Renal cortical epithelial cell (primary cell): ENCODE measurements around the gene TMEM144. TPM values are rescaled to one million over a fixed set of nuclear protein-coding genes. Genes with fewer than 3 reads are reported as not detected.
A peak's percentile ranks its signal among the peaks of the same experiment; 100 is the strongest.
"Not testable (repeated sequence)": the region's sequence is repeated elsewhere in the genome, so short reads cannot be mapped to it uniquely, and the experiment has no call there.

Experiments
- DNase-seq: peaks from one replicate; pipeline ENCODE4 v3.0.0-alpha.2; 2011; ENCODE audit warnings: low read depth
- total RNA-seq: library from RNA; depleted of rRNA; stranded (reverse); fragments of >200 nt; gene quantifications from 2 replicates; pipeline ENCODE4 v1.2.3, GENCODE V29; 2014

Gene TMEM144
- total RNA-seq, 1 donor from 2014 or later = 8.5 TPM

GRCh38 chr4:158236304-158237030, 26.2 kb downstream of the TMEM144 start:
- DNase-seq = no peak

GRCh38 chr4:158238575-158238974, 28.3 kb downstream of the TMEM144 start:
- DNase-seq = no peak

GRCh38 chr4:158239196-158239595, 28.9 kb downstream of the TMEM144 start:
- no peak for DNase-seq

- no peak for DNase-seq
Observed at GRCh38 chr4:158243071-158243470, 32.8 kb downstream of the TMEM144 start.

GRCh38 chr4:158250321-158250720, 40.0 kb downstream of the TMEM144 start:
- no peak for DNase-seq

- peak; percentile 45 for DNase-seq
Observed at GRCh38 chr4:158253350-158253980, 43.2 kb downstream of the TMEM144 start.

GRCh38 chr4:158254292-158254691, 44.0 kb downstream of the TMEM144 start:
- no peak for DNase-seq

- DNase-seq = peak; percentile 46
Observed at GRCh38 chr4:158255727-158256324, 45.5 kb downstream of the TMEM144 start.

- peak; percentile 11 for DNase-seq
Observed at GRCh38 chr4:158259955-158260575, 49.8 kb downstream of the TMEM144 start.

GRCh38 chr4:158261480-158261879, 51.2 kb downstream of the TMEM144 start:
- DNase-seq = no peak

GRCh38 chr4:158268553-158268952, 58.3 kb downstream of the TMEM144 start:
- DNase-seq = no peak

- DNase-seq = no peak
Observed at GRCh38 chr4:158274636-158275035, 64.3 kb downstream of the TMEM144 start.

GRCh38 chr4:158277558-158277957, 67.3 kb downstream of the TMEM144 start:
- no peak for DNase-seq

- DNase-seq = not testable (repeated sequence)
Observed at GRCh38 chr4:158279052-158279451, 68.8 kb downstream of the TMEM144 start.

GRCh38 chr4:158280856-158281255, 70.6 kb downstream of the TMEM144 start:
- DNase-seq = no peak

- peak; percentile 4 for DNase-seq
Observed at GRCh38 chr4:158282252-158282651, 72.0 kb downstream of the TMEM144 start.

GRCh38 chr4:158285429-158286216, 75.3 kb downstream of the TMEM144 start:
- no peak for DNase-seq

- DNase-seq = no peak
Observed at GRCh38 chr4:158290912-158291311, 80.6 kb downstream of the TMEM144 start.

GRCh38 chr4:158291334-158292055, 81.2 kb downstream of the TMEM144 start:
- no peak for DNase-seq

GRCh38 chr4:158292156-158292555, 81.9 kb downstream of the TMEM144 start:
- DNase-seq = no peak

- peak; percentile 9 for DNase-seq
Observed at GRCh38 chr4:158295053-158295452, 84.8 kb downstream of the TMEM144 start.
